Fibroblast of lung (primary cell): ENCODE measurements around the gene ZNF407. TPM values are rescaled to one million over a fixed set of nuclear protein-coding genes. Genes with fewer than 3 reads are reported as not detected.
A peak's percentile ranks its signal among the peaks of the same experiment; 100 is the strongest.

Experiments
- DNase-seq, 2 donors: peaks; one replicate each; pipeline versions ENCODE4 v3.0.0 to v3.0.0-alpha.2; 2010; ENCODE audit warnings: low read depth in 2 of 2
- H2AFZ ChIP-seq: 2 replicates; pipeline ENCODE4 v1.5.1; 2012; ENCODE audit warnings: low read length, control low read depth, inconsistent platforms
- H3K27ac ChIP-seq: 2 replicates; pipeline ENCODE4 v1.5.1; 2011; ENCODE audit warnings: low read length, control low read depth; ENCODE audit not compliant: insufficient read depth
- H3K27me3 ChIP-seq: 2 replicates; pipeline ENCODE4 v1.5.1; 2011; ENCODE audit warnings: mild to moderate bottlenecking, low read length; ENCODE audit not compliant: control insufficient read depth, insufficient read depth
- H3K36me3 ChIP-seq: 2 replicates; pipeline ENCODE4 v1.5.1; 2011; ENCODE audit warnings: low read length; ENCODE audit not compliant: control insufficient read depth, insufficient read depth
- H3K4me1 ChIP-seq: 2 replicates; pipeline ENCODE4 v1.5.1; 2011; ENCODE audit warnings: low read length; ENCODE audit not compliant: control insufficient read depth, insufficient read depth; ENCODE audit errors: extremely low read depth
- H3K4me2 ChIP-seq: 2 replicates; pipeline ENCODE4 v1.5.1; 2011; ENCODE audit warnings: low read length, control low read depth; ENCODE audit not compliant: insufficient read depth; ENCODE audit errors: extremely low read depth
- H3K4me3 ChIP-seq, 4 experiments: fragments of 200-600 bp in 1 of 4; sonication (generic) in 1 of 4; replicated peaks in 1 of 4; 2 replicates each; pipeline ENCODE4 v1.5.1; 2011 to 2016; ENCODE audit warnings: low read length in 4 of 4, low read depth in 3 of 4, mild to moderate bottlenecking in 3 of 4, control low read depth in 2 of 4, inconsistent platforms in 1 of 4, mixed read lengths in 1 of 4; ENCODE audit not compliant: insufficient read depth in 1 of 4; ENCODE audit errors: control extremely low read depth in 1 of 4
- H3K79me2 ChIP-seq: 2 replicates; pipeline ENCODE4 v1.5.1; 2012; ENCODE audit warnings: mild to moderate bottlenecking, low read length, inconsistent platforms; ENCODE audit not compliant: control insufficient read depth, insufficient read depth
- H3K9ac ChIP-seq: 2 replicates; pipeline ENCODE4 v1.5.1; 2011; ENCODE audit warnings: mild to moderate bottlenecking, low read length, control low read depth; ENCODE audit not compliant: insufficient read depth
- H3K9me3 ChIP-seq: 2 replicates; pipeline ENCODE4 v1.5.1; 2012; ENCODE audit warnings: low read depth, low read length; ENCODE audit not compliant: control insufficient read depth, insufficient read depth
- H4K20me1 ChIP-seq: 2 replicates; pipeline ENCODE4 v1.5.1; 2011; ENCODE audit warnings: low read length; ENCODE audit not compliant: control insufficient read depth, insufficient read depth; ENCODE audit errors: extremely low read depth
- EZH2 ChIP-seq: IDR thresholded peaks from 2 replicates; pipeline ENCODE4 v1.5.1; 2012; ENCODE audit warnings: low read length, control low read depth, mild to moderate bottlenecking; ENCODE audit errors: missing control alignments
- polyA plus RNA-seq, 2 donors: library from polyadenylated mRNA; depleted of rRNA in 1 of 2; stranded (reverse) in 1 of 2; unstranded in 1 of 2; fragments of >200 nt; gene quantifications; 2 replicates each; pipeline ENCODE4 v1.2.1, GENCODE V29; 2011 to 2012; ENCODE audit warnings: missing spikeins in 1 of 2
- total RNA-seq: library from RNA; depleted of rRNA; stranded (reverse); fragments of >200 nt; gene quantifications from 2 replicates; pipeline ENCODE4 v1.2.1, GENCODE V29; 2014
- TF ChIP-seq, protein P1 (sequence below), 2 donors: IDR thresholded peaks in 1 of 2; conservative IDR thresholded peaks in 1 of 2; 1 replicate in 1 of 2; 2 replicates in 1 of 2; pipeline ENCODE4 v1.5.1; 2011 to 2012; ENCODE audit warnings: low read length in 2 of 2, control low read depth in 1 of 2, inconsistent platforms in 1 of 2, low read depth in 1 of 2, mild to moderate bottlenecking in 1 of 2

ZNF407 gene
- total and polyA plus RNA-seq, 2 donors (not counting 1 experiment from before 2014, with no cell fraction given) = 5.1 to 12.6 TPM

DNA sequence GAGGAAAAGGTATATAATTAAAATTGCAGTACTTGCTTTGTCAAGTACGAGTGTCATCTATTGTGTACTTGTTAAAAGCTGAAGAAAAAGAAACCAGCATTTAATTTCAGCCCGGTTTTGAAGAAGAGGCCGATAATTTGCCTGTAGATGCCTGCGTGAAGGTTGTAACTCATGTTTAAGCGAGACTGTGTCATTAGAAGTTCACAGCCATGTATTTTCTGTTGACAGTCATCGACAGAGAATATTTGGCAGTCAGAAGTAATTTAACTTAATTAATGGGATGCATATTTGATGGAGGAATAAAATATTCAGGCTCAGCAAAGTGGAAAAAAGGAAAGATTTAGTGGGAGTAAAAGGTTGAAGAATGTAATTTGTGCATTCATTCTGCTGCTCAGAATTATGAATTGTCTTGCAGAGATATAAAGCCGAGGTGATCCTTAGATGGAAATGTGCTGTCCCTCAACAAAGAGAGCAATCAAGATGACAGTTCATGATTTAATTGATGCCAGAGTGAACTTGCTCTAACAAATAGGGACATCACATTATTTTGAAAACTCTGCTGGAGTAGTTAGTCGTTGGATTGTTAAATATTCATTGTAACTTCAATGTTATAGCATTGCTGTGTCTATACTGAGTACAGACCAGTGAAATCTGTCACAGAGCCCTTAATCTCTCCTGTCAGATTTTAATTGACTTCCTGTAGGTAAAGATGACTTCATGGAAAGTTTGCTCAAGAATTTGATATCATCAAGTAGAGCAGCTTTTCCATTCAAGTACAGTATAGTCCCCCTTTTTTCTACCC lies 53.9 kb downstream of the ZNF407 start:
- Histone ChIP-seq H2AFZ (no peak overlapping the region), H3K79me2 (no peaks in the 10 kb centered on the region), H3K4me1 (no peaks in the 10 kb centered on the region), H4K20me1 (no peaks in the 10 kb centered on the region), H3K27me3 (no peaks in the 10 kb centered on the region), H3K27ac (no peak overlapping the region), H3K9ac (no peak overlapping the region), H3K4me3 (no peak overlapping the region), H3K9me3 (no peaks in the 10 kb centered on the region), H3K36me3 (no peaks in the 10 kb centered on the region), H3K4me2 (no peak overlapping the region)
- no peak for DNase-seq
- TF ChIP-seq EZH2 = no peak
- TF ChIP-seq, protein P1, sequence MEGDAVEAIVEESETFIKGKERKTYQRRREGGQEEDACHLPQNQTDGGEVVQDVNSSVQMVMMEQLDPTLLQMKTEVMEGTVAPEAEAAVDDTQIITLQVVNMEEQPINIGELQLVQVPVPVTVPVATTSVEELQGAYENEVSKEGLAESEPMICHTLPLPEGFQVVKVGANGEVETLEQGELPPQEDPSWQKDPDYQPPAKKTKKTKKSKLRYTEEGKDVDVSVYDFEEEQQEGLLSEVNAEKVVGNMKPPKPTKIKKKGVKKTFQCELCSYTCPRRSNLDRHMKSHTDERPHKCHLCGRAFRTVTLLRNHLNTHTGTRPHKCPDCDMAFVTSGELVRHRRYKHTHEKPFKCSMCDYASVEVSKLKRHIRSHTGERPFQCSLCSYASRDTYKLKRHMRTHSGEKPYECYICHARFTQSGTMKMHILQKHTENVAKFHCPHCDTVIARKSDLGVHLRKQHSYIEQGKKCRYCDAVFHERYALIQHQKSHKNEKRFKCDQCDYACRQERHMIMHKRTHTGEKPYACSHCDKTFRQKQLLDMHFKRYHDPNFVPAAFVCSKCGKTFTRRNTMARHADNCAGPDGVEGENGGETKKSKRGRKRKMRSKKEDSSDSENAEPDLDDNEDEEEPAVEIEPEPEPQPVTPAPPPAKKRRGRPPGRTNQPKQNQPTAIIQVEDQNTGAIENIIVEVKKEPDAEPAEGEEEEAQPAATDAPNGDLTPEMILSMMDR (conservative IDR thresholded peaks at IDR 0.05 in 1 of 2, IDR thresholded peaks at IDR 0.05 in 1 of 2; ENCODE audit: low read depth in 1 of 2, low read length in 2 of 2) = no peak

DNA sequence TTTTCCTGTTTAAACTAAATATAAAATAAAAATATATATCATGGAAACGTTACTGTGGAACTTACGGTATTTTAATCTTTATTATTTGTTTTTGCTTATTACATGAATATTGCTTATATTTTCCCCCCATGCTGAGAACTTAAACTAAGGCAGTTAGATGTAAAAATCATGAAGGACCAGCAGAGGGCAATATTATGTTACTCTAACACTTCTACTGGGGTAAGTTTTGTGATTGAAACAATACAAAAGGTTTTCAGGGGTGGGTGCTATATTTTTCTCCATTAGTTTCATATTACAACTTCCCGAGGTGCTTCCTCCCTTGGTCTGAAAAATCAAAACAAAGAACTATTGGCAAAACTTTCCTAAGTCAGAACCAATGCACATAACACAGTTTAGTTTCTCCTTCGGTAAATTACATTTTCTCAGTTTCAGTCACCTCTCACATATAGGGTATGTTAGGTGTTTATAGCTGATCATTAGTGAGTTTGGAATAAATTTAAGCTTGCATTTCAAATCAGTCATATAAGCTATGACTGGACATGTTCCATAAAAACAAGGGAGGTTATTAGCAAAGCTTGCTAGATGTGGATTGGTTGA lies 54.8 kb downstream of the ZNF407 start:
- Histone ChIP-seq H3K27ac (no peak overlapping the region), H2AFZ (no peak overlapping the region), H4K20me1 (no peaks in the 10 kb centered on the region), H3K79me2 (no peaks in the 10 kb centered on the region), H3K9me3 (no peaks in the 10 kb centered on the region), H3K27me3 (no peaks in the 10 kb centered on the region), H3K9ac (no peak overlapping the region), H3K4me3 (no peak overlapping the region), H3K36me3 (no peaks in the 10 kb centered on the region), H3K4me2 (no peak overlapping the region), H3K4me1 (no peaks in the 10 kb centered on the region)
- peak; percentile 34 to 74 for DNase-seq
- TF ChIP-seq, protein P1 (conservative IDR thresholded peaks at IDR 0.05 in 1 of 2, IDR thresholded peaks at IDR 0.05 in 1 of 2; ENCODE audit: low read depth in 1 of 2, low read length in 2 of 2) = peak; percentile 33 to 55
- no peak for TF ChIP-seq EZH2

DNA sequence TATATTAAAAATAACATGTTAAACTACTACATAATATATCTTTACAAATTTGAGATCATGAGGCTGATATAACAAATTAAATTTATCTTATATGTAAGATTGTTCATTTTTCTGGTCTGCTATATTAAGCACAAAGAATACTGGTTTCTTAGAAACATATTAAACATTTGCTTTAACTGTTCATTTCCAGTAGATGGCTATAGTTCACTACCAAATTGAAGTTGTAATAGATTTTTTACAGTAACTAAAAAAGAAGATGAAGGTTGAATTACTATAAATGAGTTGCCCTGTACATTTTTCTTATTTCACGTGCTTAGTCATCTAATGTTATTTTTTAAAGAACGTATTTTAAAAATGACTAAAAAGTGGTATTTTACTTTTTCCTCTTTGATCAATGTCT lies 57.0 kb downstream of the ZNF407 start:
- no peak overlapping the region for H3K9ac ChIP-seq
- no peak overlapping the region for H3K4me3 ChIP-seq
- peak; percentile 33 to 70 for DNase-seq
- H3K27ac ChIP-seq = no peak overlapping the region
- no peaks in the 10 kb centered on the region for H3K4me1 ChIP-seq
- H3K4me2 ChIP-seq = no peak overlapping the region
- no peak for TF ChIP-seq EZH2
- TF ChIP-seq, protein P1 (conservative IDR thresholded peaks at IDR 0.05 in 1 of 2, IDR thresholded peaks at IDR 0.05 in 1 of 2; ENCODE audit: low read depth in 1 of 2, low read length in 2 of 2) = no peak
- no peaks in the 10 kb centered on the region for H3K36me3 ChIP-seq
- H3K79me2 ChIP-seq = no peaks in the 10 kb centered on the region
- H3K9me3 ChIP-seq = no peaks in the 10 kb centered on the region
- no peaks in the 10 kb centered on the region for H4K20me1 ChIP-seq
- H3K27me3 ChIP-seq = no peaks in the 10 kb centered on the region
- H2AFZ ChIP-seq = no peak overlapping the region
